KOPT-K1 (cell line): Measurements from ENCODE around the gene CEMIP.
A peak's percentile ranks its signal among the peaks of the same experiment; 100 is the strongest.

ENCODE experiments used
- H3K27ac ChIP-seq: fragments of 200-600 bp; sonication (generic); 2 replicates; pipeline ENCODE4 v1.5.1; 2016; ENCODE audit warnings: antibody characterized with exemption, mild to moderate bottlenecking, low read depth, low read length; ENCODE audit not compliant: poor library complexity, severe bottlenecking
- H3K36me3 ChIP-seq: fragments of 200-600 bp; sonication (generic); 2 replicates; pipeline ENCODE4 v1.5.1; 2017; ENCODE audit warnings: antibody characterized with exemption, mild to moderate bottlenecking, low read length, moderate library complexity; ENCODE audit not compliant: insufficient read depth
- H3K9me3 ChIP-seq: fragments of 200-600 bp; sonication (generic); 2 replicates; pipeline ENCODE4 v1.5.1; 2017; ENCODE audit warnings: antibody characterized with exemption, low read length, mild to moderate bottlenecking; ENCODE audit not compliant: insufficient read depth, poor library complexity, severe bottlenecking

Gene CEMIP

GRCh38 chr15:80971143-80971542 lies 192.0 kb downstream of the CEMIP start:
- peaks cover 44% of the 10 kb centered on the region for H3K36me3 ChIP-seq
- no peak overlapping the region for H3K27ac ChIP-seq
- no peaks in the 10 kb centered on the region for H3K9me3 ChIP-seq

GRCh38 chr15:80972276-80972675 lies 193.1 kb downstream of the CEMIP start:
- H3K36me3 ChIP-seq = peaks cover 52% of the 10 kb centered on the region
- H3K27ac ChIP-seq = no peak overlapping the region
- no peaks in the 10 kb centered on the region for H3K9me3 ChIP-seq

- Histone ChIP-seq H3K9me3 (no peaks in the 10 kb centered on the region), H3K27ac (no peak overlapping the region), H3K36me3 (peaks cover 58% of the 10 kb centered on the region)
Observed at GRCh38 chr15:80974914-80975313, 195.7 kb downstream of the CEMIP start.

GRCh38 chr15:80976851-80977250 lies 197.7 kb downstream of the CEMIP start:
- no peaks in the 10 kb centered on the region for H3K9me3 ChIP-seq
- H3K27ac ChIP-seq = no peak overlapping the region
- peaks cover 59% of the 10 kb centered on the region for H3K36me3 ChIP-seq

DNA sequence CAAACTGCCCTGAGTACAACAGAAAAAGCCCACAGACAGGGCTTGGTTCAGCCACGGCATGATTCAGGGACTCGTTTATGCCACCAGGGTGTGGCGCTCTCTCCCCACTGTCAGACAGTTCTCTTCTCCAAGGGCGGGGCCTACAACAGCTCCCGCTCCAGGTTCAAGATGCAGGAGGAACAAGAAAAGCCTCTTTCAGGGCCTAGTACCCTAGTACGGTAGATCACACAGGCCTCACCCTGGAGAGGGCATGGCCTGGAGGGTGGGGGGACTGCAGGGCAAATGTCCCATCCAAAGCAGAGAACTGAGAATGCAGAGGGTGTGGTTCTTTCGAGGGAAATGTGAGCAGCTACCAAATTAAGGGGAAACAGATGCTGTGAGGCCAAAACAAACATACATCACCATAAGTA lies 198.5 kb downstream of the CEMIP start:
- Histone ChIP-seq H3K27ac (no peak overlapping the region), H3K9me3 (no peaks in the 10 kb centered on the region), H3K36me3 (peaks cover 67% of the 10 kb centered on the region)

DNA sequence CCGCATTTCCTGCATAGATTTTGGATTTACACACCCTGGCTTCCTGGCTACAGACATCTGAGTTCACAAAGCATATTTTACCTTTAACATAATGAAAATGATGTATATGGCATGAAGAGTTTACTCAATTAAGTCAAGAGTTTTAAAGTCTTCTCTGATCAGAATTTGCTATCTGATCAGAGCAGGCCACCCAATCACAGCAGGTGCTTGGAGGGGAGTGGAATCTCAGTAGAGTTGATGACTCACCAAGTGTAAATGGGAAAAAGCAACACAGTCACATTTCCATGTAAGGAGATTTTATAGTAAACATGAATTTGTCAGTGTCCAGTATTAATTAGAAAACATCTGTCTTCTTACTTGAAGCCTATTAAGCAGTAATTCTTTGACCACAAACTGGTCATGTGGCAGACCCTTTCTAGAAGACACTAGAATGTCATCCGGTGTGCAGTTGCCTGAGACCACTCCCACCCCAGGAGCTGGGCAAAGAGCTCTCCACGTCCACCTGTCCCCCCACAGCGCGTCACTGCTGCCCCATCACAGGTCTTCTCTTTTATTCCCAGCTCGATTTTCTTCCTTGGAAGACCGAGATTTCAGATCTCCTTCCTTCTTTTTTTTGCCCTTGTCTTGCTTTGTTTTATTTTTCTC lies 199.6 kb downstream of the CEMIP start:
- Histone ChIP-seq H3K27ac (no peak overlapping the region), H3K36me3 (peaks cover 71% of the 10 kb centered on the region)

DNA sequence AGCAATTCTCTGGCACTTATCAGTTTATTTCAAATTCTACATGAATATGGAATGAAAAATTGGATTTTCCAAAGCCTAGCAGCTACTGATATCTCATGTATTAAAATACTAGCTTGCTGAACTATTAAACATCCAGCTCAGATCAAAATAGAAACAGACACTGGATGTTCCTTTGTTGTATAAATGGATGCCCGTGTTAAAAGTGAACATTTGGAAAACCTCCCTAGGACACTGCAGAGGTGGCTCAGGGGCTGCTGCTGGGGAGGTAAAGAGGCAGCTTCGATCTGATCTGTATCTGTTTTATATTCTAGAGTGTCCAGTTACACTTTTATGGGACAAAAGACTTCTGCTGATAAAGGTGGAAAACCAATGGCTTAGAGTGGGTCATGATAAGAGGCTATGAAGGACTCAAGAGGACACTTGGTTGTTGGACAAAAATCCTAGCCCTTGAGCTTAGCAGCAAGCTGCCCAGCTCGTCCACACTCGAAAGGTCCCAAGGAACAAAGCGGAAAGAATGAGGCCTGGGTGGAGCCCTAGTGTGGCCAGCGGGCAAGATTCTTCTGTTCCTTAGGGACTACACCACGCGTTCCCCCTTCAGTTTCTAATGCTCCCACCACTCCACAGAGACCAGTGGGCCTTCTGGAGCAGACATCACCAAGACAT lies 200.5 kb downstream of the CEMIP start:
- Histone ChIP-seq H3K27ac (no peak overlapping the region), H3K36me3 (peaks cover 67% of the 10 kb centered on the region), H3K9me3 (no peaks in the 10 kb centered on the region)

More for the DNA sequence above, 199.6 kb downstream of the CEMIP start:
- no peaks in the 10 kb centered on the region for H3K9me3 ChIP-seq

DNA sequence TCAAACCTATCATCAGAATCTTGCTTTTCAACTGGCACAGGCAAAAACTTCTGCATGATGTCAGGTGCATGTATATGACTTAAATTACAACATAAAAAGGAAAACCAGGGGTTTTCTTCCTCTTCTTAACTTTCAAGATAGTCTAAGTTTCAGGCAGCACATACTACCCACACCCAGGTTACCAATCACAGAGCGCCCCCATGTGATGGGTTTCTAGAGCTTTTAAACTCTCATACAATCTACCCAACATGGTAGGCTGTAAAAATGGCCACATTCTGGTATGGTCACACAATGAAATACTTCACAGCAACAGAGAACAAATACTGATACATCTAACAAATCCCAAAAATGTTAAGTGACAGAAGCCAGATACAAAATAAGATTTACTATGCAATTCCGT lies 203.0 kb downstream of the CEMIP start:
- H3K36me3 ChIP-seq = peaks cover 71% of the 10 kb centered on the region
- H3K9me3 ChIP-seq = no peaks in the 10 kb centered on the region
- no peak overlapping the region for H3K27ac ChIP-seq

DNA sequence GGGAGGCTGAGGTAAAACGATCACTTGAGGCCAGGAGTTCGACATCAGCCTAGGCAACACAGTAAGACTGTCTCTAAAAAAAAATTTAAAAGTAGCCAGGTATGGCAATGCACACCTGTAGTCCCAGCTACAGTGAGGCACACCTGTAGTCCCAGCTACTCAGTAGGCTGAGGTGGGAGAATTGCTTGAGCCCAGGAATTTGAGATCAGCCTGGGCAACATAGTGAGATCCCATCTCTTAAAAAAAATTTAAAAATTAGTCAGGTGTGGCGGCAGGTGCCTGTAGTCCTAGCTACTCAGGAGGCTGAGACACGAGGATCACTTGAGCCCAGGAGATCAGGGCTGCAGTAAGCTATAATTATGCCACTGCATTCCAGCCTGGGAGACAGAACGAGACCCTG lies 203.7 kb downstream of the CEMIP start:
- peaks cover 65% of the 10 kb centered on the region for H3K36me3 ChIP-seq
- H3K9me3 ChIP-seq = no peaks in the 10 kb centered on the region
- no peak overlapping the region for H3K27ac ChIP-seq

DNA sequence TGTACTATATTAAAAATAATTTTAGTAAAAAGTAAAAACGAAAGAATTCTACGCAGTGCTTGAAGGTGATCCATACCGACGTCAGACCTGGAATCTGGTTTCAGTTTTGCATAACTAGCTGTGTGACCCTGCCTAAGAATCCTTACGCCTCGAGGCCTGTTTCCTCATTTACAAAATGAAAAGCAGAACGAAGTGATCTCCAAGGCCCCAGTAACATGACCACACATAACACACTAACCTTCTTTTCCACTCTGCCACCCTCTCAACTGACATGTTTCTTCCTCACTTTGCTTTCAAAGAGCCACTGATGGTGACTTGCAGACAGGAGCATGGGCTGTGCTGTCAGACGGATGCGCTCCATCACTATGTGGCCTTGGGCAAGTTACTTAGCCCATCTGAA lies 205.7 kb downstream of the CEMIP start:
- Histone ChIP-seq H3K27ac (no peak overlapping the region), H3K36me3 (peaks cover 45% of the 10 kb centered on the region), H3K9me3 (no peaks in the 10 kb centered on the region)

DNA sequence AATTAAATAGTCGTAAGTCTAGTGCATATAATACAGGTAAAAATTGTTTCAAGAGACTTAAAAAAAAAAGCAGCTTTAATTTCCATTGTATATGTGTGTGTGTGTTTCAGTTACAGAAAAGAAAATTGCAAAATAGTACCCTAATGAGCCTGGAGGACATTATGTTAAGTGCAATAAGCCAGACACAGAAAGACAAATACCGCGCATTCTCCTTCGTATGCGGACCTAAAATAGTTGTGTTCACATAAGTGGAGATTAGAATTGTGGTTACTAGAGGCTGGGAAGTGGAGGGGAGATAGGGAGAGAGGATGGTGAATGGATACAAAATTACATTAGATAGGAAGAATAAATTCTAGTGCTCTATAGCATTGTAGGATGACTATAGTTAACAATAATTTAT lies 206.8 kb downstream of the CEMIP start:
- H3K36me3 ChIP-seq = peaks cover 37% of the 10 kb centered on the region
- no peaks in the 10 kb centered on the region for H3K9me3 ChIP-seq
- no peak overlapping the region for H3K27ac ChIP-seq

- Histone ChIP-seq H3K36me3 (peaks cover 37% of the 10 kb centered on the region), H3K9me3 (no peaks in the 10 kb centered on the region), H3K27ac (no peak overlapping the region)
Observed at GRCh38 chr15:80986487-80986886, 207.3 kb downstream of the CEMIP start.

DNA sequence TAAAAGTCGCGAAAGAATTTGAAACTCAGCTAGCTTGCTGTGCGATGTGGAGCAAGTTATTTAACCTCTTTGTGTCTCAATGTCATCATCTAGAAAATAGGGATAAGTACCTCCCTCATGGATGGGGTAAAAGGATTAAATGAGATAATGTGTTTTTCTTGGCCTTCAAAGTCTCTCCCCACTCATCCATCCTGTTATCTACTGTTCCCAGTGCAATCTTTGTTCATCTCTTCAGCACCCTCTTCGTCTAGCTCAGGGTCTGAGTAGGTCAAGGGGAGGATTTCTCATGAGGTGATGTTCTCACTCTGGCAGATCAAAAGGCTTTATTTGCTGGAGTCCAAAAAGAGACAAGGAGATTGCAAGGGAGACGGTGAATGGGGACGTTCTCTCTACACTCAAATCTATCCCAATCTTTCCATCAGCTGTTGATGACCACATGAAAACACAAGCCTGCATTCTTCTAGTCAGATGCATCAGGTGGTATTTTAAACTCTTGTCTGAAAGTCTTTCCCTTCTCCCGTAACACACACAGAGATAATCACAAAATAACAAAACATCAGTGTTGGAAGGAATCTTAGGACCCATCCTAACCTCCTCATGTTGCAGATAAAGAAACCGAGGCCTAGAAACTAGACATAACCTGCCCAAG lies 209.1 kb downstream of the CEMIP start:
- peaks cover 22% of the 10 kb centered on the region for H3K36me3 ChIP-seq
- no peaks in the 10 kb centered on the region for H3K9me3 ChIP-seq
- H3K27ac ChIP-seq = peak overlapping the region; percentile 76

DNA sequence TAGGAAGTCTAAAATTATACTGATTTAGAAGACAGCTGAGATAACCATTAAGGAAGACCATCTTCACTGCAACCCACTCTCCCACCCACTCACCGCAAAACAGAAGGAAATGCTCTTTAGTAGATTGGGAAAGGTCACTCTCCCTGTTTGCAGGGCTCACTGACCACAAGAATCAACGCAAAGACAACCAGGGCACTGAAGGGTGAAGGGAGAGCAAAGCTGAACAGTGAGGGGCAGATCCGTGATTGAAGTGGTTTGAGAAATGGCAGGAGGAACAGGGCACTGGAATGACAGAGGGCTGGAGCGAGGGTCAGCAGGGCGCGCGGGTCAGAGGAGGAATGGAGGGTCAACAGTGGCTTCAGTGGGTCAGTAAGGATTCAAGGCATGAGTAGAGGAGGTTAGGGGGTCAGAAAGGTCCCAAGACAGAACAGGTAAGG lies 209.9 kb downstream of the CEMIP start:
- Histone ChIP-seq H3K27ac (peak overlapping the region; percentile 76), H3K9me3 (no peaks in the 10 kb centered on the region), H3K36me3 (peaks cover 22% of the 10 kb centered on the region)

- peak within 1 kb of the TSS; percentile 76 for H3K27ac ChIP-seq
- H3K9me3 ChIP-seq = no peaks in the 10 kb centered on the region
- H3K36me3 ChIP-seq = peaks cover 22% of the 10 kb centered on the region
Observed at GRCh38 chr15:80989518-80990478, 210.6 kb downstream of the CEMIP start, which contains the start of gene MESD. MESD (minus strand) TSS chr15:80989819; CDS start chr15:80989791, 28 bp downstream.
